LNCAP (cell line): ENCODE results near the gene PECR.

ENCODE experiments used
- TF ChIP-seq, protein P1 (sequence below): fragments of 450-650 bp; IDR thresholded peaks from 2 replicates; pipeline ENCODE4 v1.5.1; 2017; ENCODE audit warnings: mild to moderate bottlenecking

The PECR gene

DNA sequence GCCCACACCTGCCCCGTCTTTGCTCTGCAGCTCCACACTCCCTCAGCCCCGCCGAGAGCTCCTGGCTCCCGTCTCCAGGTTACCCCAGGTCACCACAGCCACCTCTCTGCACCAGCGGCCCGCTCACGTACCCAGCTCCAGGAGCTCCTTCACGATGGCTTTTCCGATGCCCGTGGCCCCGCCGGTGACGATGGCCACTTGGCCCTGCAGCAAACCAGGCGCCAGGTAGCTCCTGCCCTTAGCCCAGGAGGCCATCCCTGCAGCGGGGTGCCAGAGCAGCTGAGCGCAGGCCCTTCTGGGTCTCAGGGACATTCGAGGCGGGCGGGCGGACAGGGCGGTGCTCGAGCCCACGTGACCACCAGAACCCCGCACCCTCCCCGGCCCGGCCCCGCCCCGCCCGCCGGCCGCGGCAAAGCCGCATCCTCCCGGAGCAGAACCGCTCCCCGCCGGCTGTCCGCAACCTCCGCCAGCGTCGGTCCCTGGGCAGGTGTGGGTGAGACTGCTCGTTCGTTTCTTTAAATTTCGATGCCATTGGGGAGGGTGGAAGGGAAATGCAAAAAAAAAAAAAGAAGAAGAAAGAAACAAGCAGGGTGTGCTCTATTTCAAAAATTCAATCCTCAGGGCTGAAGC is at the start of gene PECR, which contains the start of gene TMEM169:
Gene PECR, minus strand, starts transcription at position 323 of the 630 bp plus-strand sequence. Its CDS starts 68 bp downstream, at position 255.
Gene TMEM169, plus strand, starts transcription at position 433 of the 630 bp plus-strand sequence. CDS start 14,045 bp downstream, outside the sequence.
- TF ChIP-seq, protein P1, sequence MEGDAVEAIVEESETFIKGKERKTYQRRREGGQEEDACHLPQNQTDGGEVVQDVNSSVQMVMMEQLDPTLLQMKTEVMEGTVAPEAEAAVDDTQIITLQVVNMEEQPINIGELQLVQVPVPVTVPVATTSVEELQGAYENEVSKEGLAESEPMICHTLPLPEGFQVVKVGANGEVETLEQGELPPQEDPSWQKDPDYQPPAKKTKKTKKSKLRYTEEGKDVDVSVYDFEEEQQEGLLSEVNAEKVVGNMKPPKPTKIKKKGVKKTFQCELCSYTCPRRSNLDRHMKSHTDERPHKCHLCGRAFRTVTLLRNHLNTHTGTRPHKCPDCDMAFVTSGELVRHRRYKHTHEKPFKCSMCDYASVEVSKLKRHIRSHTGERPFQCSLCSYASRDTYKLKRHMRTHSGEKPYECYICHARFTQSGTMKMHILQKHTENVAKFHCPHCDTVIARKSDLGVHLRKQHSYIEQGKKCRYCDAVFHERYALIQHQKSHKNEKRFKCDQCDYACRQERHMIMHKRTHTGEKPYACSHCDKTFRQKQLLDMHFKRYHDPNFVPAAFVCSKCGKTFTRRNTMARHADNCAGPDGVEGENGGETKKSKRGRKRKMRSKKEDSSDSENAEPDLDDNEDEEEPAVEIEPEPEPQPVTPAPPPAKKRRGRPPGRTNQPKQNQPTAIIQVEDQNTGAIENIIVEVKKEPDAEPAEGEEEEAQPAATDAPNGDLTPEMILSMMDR, result no peak

DNA sequence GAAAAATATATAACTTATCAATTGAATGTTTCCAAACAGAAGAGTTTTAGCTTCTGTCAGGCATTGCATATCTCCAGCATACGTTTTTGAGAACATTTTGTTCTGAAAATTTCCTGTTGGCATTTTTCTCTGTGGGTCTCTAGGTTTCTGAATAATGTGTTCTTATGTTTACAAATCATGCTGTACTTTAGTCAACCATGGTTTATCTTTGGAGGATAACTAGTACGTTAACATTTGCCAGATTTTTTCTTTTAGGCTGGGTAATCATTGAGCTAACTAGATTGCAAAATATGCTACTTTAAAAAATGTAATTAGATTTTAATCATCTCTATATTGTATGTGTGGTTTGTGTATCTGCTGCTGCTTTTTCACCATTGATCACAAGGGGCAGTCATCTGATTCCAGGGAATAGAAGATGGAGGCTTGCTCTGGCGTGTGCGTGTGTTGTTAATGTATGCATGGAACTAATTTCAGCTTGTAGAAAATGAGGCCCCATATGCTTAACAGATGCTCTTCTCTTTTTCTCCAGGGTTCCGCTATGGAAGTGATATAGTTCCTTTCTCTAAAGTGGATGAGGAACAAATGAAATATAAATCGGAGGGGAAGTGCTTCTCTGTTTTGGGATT is 48.9 kb upstream of the PECR start:
- TF ChIP-seq, protein P1, result no peak

DNA sequence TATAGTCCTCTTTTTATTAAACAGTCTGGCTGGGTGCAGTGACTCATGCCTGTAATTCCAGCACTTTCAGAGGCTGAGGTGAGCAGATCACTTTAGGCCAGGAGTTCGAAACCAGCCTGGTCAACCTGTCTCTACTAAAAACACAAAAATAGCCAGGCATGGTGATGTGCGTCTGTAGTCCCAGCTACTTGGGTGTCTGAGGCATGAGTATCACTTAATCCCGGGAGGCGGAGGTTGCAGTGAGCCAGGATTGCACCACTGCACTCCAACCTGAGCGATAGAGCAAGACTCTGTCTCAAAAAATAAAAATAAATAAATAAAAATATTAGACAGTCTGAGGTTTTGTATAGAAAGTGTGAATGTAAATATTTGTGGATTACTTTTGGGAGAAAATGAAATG is 45.3 kb upstream of the PECR start:
- TF ChIP-seq, protein P1, result no peak

DNA sequence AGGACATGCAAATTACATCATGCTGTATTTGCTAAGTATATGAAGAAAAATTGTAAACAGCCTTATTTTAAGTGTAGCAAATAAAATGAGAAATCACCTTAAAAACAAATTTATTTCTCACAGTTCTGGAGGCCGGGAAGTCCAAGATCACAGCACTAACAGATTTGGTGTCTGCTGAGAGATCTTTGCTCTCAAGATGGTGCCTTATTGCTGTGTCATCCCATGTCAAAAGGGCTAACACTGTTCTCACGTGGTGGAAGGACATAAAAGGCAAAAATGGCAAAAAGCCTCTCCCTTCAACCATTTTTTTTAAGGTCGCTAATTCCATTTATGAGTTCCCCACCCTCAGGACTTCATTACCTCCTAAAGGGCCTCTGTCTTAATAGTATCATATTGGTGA is 39.6 kb upstream of the PECR start:
- TF ChIP-seq, protein P1, result no peak

DNA sequence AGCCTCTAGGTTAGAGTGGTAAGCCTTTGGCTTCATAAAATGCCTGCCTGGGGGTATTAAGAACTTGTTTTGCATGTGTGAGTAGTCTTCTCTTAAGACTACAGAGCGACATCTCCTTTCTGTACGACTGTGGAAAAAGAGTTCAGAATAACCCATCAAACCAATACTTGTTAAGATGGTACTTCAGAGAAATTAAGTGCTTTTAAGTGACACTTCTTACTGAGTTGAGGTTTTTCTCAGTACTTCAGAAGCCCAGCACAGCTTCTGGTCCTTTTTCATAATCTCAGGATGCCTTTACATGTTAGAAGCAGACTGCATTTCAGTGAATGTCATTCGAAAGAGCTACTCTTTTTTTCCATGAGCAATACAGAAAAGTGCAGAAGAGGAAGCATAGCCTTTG is 38.4 kb upstream of the PECR start:
- TF ChIP-seq, protein P1, result no peak

DNA sequence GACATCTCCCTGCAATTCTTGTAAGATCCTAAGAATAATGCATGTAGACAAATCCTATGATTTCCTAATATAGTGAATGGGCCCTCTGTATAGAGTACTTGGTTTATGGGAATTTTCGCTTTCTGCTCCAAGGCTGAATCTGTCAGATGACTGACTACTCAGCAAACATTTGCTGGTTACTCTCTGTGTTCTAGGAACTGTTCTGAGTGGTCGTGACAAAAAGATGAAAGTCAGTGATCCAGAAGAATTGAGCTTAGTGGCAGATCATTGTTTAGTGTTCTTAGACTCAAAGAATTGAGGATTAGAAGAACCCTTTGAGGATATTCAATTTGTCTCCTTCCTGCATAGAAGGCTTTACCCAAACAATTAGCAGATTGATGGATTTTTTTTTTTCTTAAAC is 37.5 kb upstream of the PECR start:
- TF ChIP-seq, protein P1, result no peak

DNA sequence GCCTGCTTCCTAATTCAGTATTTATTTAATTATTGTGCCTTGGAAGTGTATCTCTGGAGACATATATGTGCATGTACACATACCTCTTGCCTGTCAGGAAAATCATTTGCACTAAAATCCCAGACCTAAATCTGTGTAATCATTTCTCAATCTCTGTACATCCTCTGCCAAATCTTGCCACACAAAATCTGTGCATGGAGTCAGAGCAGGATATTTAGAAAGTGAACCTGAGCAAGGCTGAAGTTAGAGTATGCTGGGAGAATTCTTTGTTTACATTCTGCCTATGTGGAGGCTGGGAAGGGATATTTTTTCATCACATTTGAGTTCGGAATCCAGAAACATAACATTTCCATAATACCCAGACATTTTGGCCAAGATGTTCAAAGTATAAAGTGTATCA is 36.9 kb upstream of the PECR start:
- TF ChIP-seq, protein P1, result no peak
